ENCODE results near the gene KIF3A.

DNA sequence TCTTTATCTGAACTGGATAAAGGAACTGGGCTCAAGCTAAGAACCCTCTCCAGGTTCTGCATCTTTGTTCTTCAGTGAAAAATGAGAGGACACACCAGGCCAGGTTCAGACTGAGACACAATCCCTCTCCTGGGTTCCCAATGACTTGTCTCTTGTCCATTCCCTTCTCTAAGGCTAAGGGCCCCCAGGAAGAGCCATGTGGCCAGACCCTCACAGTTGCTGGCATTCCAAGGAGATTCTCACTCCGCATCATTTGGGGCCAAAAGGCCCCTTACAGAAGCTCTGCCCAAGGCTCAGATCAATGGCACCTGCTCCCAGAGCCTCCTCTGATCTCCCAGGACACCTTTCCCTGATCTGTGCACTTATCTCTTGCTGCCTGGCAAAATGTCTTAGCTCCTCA is 58.6 kb downstream of the KIF3A start:
- TF ChIP-seq ZNF148 (tag by site-specific recombination; IDR thresholded peaks at IDR 0.05; ENCODE audit: borderline replicate concordance) (no peak), ZNF707 (tag by site-specific recombination; IDR thresholded peaks at IDR 0.05) (no peak), CTCF (tag by site-specific recombination; IDR thresholded peaks at IDR 0.05) (no peak), ZBTB26 (tag by site-specific recombination; optimal IDR thresholded peaks at IDR 0.05) (no peak), ZNF473 (tag by site-specific recombination; IDR thresholded peaks at IDR 0.05) (no peak)
- TF ChIP-seq, protein P1, sequence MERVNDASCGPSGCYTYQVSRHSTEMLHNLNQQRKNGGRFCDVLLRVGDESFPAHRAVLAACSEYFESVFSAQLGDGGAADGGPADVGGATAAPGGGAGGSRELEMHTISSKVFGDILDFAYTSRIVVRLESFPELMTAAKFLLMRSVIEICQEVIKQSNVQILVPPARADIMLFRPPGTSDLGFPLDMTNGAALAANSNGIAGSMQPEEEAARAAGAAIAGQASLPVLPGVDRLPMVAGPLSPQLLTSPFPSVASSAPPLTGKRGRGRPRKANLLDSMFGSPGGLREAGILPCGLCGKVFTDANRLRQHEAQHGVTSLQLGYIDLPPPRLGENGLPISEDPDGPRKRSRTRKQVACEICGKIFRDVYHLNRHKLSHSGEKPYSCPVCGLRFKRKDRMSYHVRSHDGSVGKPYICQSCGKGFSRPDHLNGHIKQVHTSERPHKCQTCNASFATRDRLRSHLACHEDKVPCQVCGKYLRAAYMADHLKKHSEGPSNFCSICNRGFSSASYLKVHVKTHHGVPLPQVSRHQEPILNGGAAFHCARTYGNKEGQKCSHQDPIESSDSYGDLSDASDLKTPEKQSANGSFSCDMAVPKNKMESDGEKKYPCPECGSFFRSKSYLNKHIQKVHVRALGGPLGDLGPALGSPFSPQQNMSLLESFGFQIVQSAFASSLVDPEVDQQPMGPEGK (tag by site-specific recombination; IDR thresholded peaks at IDR 0.05): no peak
- TF ChIP-seq, protein P2, sequence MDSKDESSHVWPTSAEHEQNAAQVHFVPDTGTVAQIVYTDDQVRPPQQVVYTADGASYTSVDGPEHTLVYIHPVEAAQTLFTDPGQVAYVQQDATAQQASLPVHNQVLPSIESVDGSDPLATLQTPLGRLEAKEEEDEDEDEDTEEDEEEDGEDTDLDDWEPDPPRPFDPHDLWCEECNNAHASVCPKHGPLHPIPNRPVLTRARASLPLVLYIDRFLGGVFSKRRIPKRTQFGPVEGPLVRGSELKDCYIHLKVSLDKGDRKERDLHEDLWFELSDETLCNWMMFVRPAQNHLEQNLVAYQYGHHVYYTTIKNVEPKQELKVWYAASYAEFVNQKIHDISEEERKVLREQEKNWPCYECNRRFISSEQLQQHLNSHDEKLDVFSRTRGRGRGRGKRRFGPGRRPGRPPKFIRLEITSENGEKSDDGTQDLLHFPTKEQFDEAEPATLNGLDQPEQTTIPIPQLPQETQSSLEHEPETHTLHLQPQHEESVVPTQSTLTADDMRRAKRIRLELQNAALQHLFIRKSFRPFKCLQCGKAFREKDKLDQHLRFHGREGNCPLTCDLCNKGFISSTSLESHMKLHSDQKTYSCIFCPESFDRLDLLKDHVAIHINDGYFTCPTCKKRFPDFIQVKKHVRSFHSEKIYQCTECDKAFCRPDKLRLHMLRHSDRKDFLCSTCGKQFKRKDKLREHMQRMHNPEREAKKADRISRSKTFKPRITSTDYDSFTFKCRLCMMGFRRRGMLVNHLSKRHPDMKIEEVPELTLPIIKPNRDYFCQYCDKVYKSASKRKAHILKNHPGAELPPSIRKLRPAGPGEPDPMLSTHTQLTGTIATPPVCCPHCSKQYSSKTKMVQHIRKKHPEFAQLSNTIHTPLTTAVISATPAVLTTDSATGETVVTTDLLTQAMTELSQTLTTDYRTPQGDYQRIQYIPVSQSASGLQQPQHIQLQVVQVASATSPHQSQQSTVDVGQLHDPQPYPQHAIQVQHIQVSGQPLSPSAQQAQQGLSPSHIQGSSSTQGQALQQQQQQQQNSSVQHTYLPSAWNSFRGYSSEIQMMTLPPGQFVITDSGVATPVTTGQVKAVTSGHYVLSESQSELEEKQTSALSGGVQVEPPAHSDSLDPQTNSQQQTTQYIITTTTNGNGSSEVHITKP (tag by site-specific recombination; IDR thresholded peaks at IDR 0.05): no peak

All from HEK293 (cell line).